Testis (tissue), 3 donors: ENCODE measurements around the gene PIEZO2. TPM values are rescaled to one million over a fixed set of nuclear protein-coding genes. Genes with fewer than 3 reads are reported as not detected.

Experiments
- DNase-seq: peaks from one replicate; pipeline ENCODE4 v3.0.0-alpha.2; 2019
- H3K27ac ChIP-seq, 2 donors: fragments of 200-600 bp; sonication (generic); one replicate each; pipeline ENCODE4 v1.5.1; 2019
- H3K27me3 ChIP-seq: fragments of 200-600 bp; sonication (generic); one replicate; pipeline ENCODE4 v1.5.1; 2019
- H3K36me3 ChIP-seq: fragments of 200-600 bp; sonication (generic); one replicate; pipeline ENCODE4 v1.5.1; 2017; ENCODE audit warnings: low read depth; ENCODE audit errors: missing control alignments
- H3K4me1 ChIP-seq: fragments of 200-600 bp; sonication (generic); one replicate; pipeline ENCODE4 v1.5.1; 2019
- H3K4me3 ChIP-seq, 2 donors: fragments of 200-600 bp; sonication (generic); one replicate each; pipeline ENCODE4 v1.5.1; 2017 to 2019
- H3K9me3 ChIP-seq: fragments of 200-600 bp; sonication (generic); one replicate; pipeline ENCODE4 v1.5.1; 2017
- CTCF ChIP-seq, 3 experiments: fragments of 450-650 bp in 2 of 3; fragments of 200-600 bp in 1 of 3; sonication (generic) in 1 of 3; IDR thresholded peaks; one replicate each; pipeline ENCODE4 v1.5.1; 2016 to 2019; ENCODE audit warnings: antibody characterized with exemption in 3 of 3, mild to moderate bottlenecking in 2 of 3, moderate library complexity in 1 of 3
- POLR2A ChIP-seq: fragments of 450-650 bp; IDR thresholded peaks from one replicate; pipeline ENCODE4 v1.6.1; 2017; ENCODE audit warnings: antibody characterized with exemption, mild to moderate bottlenecking, moderate library complexity
- WGBS, 2 donors: methylation state at CpG; one replicate each; pipeline ENCODE4 v1.1.5; 2018; 5-methylcytosine and 5-hydroxymethylcytosine counted together
- intact Hi-C: fragments of 100-400 bp; cut with DNase I; formaldehyde crosslinking; loops from one replicate; pipeline ENCODE4 v1.15.1; 2023; ENCODE audit warnings: low total_unique reads
- polyA plus RNA-seq: library from polyadenylated mRNA; stranded (reverse); fragments of 350-450 nt; fragmentation: Illumina TruSeq; extraction: RNeasy Lipid Tissue Mini Kit (QIAGEN cat#74804); gene quantifications from one replicate; pipeline ENCODE4 v1.2.3, GENCODE V29; 2014; ENCODE audit warnings: low read depth, low replicate concordance; ENCODE audit not compliant: insufficient read depth
- total RNA-seq, 2 donors: library from RNA; depleted of rRNA; stranded (reverse); fragments of >200 nt; gene quantifications; one replicate each; pipeline ENCODE4 v1.2.3, GENCODE V29; 2016

The PIEZO2 gene
- total and polyA plus RNA-seq, 3 donors from 2014 or later, result 2.3 to 3.5 (median 3.0) TPM

DNA sequence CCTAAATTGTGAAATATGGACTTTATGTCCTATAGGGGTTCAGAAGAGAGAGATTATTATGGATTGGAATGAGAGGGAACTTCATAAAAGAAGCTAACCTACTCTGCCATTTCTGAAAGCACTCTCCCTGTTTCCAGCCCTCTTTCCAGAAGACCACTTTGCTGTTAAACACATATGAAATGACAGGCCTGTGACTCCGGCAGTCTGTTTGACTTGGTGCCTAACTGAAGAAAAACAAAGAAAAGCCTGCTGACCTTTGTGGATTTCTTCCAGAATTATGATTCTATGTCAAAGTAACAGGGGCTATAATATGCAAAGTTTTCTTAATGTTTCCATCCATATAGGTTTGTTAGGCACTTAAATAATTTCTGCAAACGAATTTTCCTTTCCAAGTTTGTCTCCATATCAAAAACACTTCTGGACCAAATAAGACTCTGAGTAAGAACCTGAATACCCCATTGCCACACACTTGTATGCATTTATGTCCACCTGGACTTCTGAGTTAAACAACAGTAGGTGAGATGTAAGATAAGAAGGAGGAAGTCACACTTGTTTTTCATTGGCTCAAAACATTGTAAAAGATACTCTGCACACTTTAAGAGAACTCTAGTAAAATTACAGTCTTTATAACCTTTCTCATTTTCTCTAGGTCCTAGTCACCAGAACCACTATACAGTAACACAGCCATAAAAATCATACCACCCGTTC, 111.7 kb downstream of the PIEZO2 start:
- intact Hi-C loops, result no loop called here
- no peaks in the 10 kb centered on the region for H3K27me3 ChIP-seq
- TF ChIP-seq CTCF (IDR thresholded peaks at IDR 0.05), result no peak
- no peak for TF ChIP-seq POLR2A
- no peak overlapping the region for H3K4me3 ChIP-seq
- no peaks in the 10 kb centered on the region for H3K9me3 ChIP-seq
- H3K27ac ChIP-seq, result no peak overlapping the region
- H3K36me3 ChIP-seq, result no peaks in the 10 kb centered on the region
- no peak for DNase-seq
- 76 to 84% methylated on average over 3 of the region's 3 CpGs for WGBS, 2 donors
- H3K4me1 ChIP-seq, result no peaks in the 10 kb centered on the region

GRCh38 chr18:11035814-11036495, 113.4 kb downstream of the PIEZO2 start:
- no peak for DNase-seq
- Histone ChIP-seq H3K4me1 (no peaks in the 10 kb centered on the region), H3K27ac (no peak overlapping the region), H3K4me3 (no peak overlapping the region), H3K36me3 (no peaks in the 10 kb centered on the region), H3K9me3 (no peaks in the 10 kb centered on the region), H3K27me3 (no peaks in the 10 kb centered on the region)
- intact Hi-C loops, result no loop called here
- no peak for TF ChIP-seq CTCF (IDR thresholded peaks at IDR 0.05)
- no peak for TF ChIP-seq POLR2A
- WGBS, 2 donors, result 52 to 57% methylated on average over 3 of the region's 3 CpGs

- 59 to 86% methylated on average over 2 of the region's 2 CpGs for WGBS, 2 donors
- Histone ChIP-seq H3K4me1 (no peaks in the 10 kb centered on the region), H3K36me3 (no peaks in the 10 kb centered on the region), H3K9me3 (no peaks in the 10 kb centered on the region), H3K27me3 (no peaks in the 10 kb centered on the region), H3K27ac (no peak overlapping the region), H3K4me3 (no peak overlapping the region)
- no peak for DNase-seq
- intact Hi-C loops, result no loop called here
- TF ChIP-seq CTCF (IDR thresholded peaks at IDR 0.05), result no peak
These were observed 114.0 kb downstream of the PIEZO2 start for GRCh38 chr18:11035376-11035775.

DNA sequence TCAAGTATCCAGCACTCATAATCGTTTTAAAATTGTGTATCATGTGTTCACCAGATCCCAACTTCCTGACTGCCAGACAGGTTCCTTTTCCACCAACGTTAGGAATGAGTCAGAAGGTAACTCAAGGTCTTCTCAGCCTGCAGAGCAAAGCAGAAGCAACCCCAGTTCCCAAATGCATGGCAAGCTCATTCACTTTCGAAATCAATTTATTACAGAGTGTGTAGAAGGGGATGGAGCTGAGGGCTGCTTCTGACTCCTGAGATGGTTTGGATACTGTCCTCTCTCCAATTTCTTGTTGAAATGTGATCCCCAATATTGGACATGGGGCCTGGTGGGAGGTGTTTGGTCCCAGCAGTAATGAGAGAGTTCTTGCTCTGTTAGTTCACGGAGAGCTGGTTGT, 114.5 kb downstream of the PIEZO2 start:
- H3K4me1 ChIP-seq, result no peaks in the 10 kb centered on the region
- H3K36me3 ChIP-seq, result no peaks in the 10 kb centered on the region
- H3K27ac ChIP-seq, result no peak overlapping the region
- H3K4me3 ChIP-seq, result no peak overlapping the region
- DNase-seq, result no peak
- intact Hi-C loops, result no loop called here
- no peaks in the 10 kb centered on the region for H3K27me3 ChIP-seq
- TF ChIP-seq CTCF (IDR thresholded peaks at IDR 0.05) (no peak), POLR2A (no peak)
- H3K9me3 ChIP-seq, result no peaks in the 10 kb centered on the region
- WGBS, 2 donors, result 35 to 51% methylated on average over 4 of the region's 4 CpGs

DNA sequence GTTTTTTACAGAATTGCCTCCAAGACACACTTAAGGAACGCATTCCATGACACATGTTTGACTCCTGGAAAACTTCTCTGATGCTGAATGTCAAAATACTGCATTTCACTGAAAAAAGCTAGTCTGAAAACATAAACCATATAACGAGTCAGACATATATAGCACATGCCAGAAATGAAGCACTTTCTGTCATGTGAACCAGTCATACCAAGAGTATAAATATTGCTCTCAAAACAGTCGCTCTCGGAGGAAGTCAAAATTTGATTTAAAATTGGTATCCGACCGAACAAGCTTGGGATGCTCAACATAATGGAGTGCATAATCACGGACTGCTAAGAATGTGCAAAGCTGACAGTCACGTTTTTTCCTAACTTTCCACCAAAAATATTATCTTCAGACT, 115.9 kb downstream of the PIEZO2 start:
- no peak for TF ChIP-seq CTCF (IDR thresholded peaks at IDR 0.05)
- no peak for TF ChIP-seq POLR2A
- no peak overlapping the region for H3K4me3 ChIP-seq
- H3K9me3 ChIP-seq, result no peaks in the 10 kb centered on the region
- WGBS, 2 donors, result 75 to 76% methylated on average over 8 of the region's 8 CpGs
- DNase-seq, result no peak
- no peaks in the 10 kb centered on the region for H3K27me3 ChIP-seq
- H3K4me1 ChIP-seq, result no peaks in the 10 kb centered on the region
- no peak overlapping the region for H3K27ac ChIP-seq
- H3K36me3 ChIP-seq, result no peaks in the 10 kb centered on the region
- intact Hi-C loops, result no loop called here
